NT2/D1 (cell line): ENCODE measurements around the gene ABCC6.
"Not testable (repeated sequence)": the region's sequence is repeated elsewhere in the genome, so short reads cannot be mapped to it uniquely, and the experiment has no call there.

Experiments used
- DNase-seq: peaks from one replicate; pipeline ENCODE4 v3.0.0-alpha.2; 2011; ENCODE audit warnings: low read depth, low spot score
- H3K27me3 ChIP-seq: 2 replicates; pipeline ENCODE4 v1.6.0; 2011; ENCODE audit warnings: mild to moderate bottlenecking; ENCODE audit not compliant: insufficient read length, insufficient read depth
- H3K36me3 ChIP-seq: 2 replicates; pipeline ENCODE4 v1.6.1; 2011; ENCODE audit warnings: mild to moderate bottlenecking, low read length, mixed read lengths; ENCODE audit not compliant: insufficient read depth, insufficient read length
- H3K4me1 ChIP-seq: 2 replicates; pipeline ENCODE4 v1.5.1; 2011; ENCODE audit not compliant: insufficient read depth, insufficient read length
- H3K4me3 ChIP-seq: 2 replicates; pipeline ENCODE4 v1.5.1; 2011; ENCODE audit warnings: low read depth; ENCODE audit not compliant: insufficient read length
- H3K9ac ChIP-seq: 2 replicates; pipeline ENCODE4 v1.6.0; 2011; ENCODE audit warnings: low read depth; ENCODE audit not compliant: insufficient read length
- H3K9me3 ChIP-seq: 2 replicates; pipeline ENCODE4 v1.5.1; 2011; ENCODE audit warnings: mild to moderate bottlenecking, low read length; ENCODE audit not compliant: insufficient read depth

The ABCC6 gene

DNA sequence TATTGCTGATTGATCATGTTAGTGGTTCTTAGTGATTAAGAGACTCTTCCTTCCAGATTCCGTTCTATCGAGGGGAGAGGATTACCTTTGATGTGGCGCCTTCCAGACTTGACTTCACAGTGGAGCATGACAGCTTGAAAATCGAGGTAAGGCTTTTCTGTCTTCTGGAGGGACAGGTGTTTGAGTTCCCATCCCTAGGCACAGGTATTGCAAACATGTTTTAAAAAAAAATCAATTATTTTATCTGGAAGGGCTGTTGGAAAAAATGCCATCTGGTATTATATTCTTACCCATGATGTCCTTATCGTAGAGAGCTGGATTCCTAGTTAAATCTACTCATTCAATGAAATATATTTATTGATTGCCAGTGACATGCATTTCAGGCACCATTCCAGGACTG lies 29.1 kb upstream of the ABCC6 start:
- H3K36me3 ChIP-seq, H3K9ac ChIP-seq, H3K4me3 ChIP-seq: not testable (repeated sequence)

DNA sequence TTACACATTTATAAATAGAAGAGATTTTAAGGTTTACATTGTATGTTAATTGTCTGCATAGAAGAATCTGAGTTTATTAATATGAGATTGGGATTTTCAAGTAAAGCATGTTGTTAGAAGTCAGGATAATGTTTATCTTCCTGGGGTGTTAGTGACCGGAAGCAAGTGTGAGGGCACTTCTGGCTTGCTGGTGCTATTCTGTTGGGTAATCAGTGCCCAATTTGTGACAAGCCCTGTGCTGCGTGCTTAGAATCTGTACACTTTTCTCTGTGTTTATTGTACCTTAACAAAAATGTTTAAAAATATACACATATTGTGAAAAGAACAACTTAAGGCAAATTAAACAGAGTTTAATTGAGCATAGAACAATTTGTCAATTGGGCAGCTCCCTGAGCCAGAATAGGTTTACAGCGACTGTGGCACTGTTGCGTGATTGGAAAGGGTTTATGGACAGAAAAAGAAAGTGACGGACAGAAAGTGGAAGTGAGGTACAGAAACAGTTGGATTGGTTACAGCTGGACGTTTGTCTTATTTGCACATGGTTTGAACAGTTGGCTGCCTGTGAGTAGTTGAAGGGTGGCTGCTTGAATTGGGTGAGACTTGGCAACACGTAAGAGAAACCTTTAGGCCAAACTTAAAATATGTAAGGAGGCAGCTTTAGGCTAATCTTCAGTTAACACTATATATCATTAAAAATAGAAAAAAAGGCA lies 26.5 kb upstream of the ABCC6 start:
- not testable (repeated sequence) for H3K4me1 ChIP-seq, H3K9ac ChIP-seq, H3K4me3 ChIP-seq, H3K27me3 ChIP-seq, DNase-seq, H3K9me3 ChIP-seq, H3K36me3 ChIP-seq

More for the DNA sequence above, 29.1 kb upstream of the ABCC6 start:
- H3K9me3 ChIP-seq, DNase-seq, H3K4me1 ChIP-seq, H3K27me3 ChIP-seq: not testable (repeated sequence)

DNA sequence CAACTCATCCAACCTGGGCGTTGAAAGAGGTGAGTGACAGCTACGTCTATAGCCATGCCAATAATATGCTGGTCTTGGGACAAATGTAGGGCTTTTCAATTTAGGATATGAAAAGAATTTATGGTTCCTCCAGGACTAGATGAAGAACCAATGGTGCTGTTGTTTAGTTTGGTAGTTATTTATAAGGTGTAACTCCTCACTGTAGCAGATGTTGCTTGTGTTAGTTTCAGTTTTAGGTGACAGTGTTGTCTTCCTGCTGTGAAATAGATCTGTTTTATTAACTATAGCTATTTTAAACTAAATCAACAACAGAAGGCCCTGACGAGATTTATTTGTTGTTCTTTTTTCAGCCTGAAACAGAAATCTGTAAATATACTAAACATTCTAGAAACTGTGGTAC lies 24.1 kb upstream of the ABCC6 start:
- H3K4me1 ChIP-seq, H3K9ac ChIP-seq, DNase-seq, H3K36me3 ChIP-seq, H3K9me3 ChIP-seq, H3K27me3 ChIP-seq, H3K4me3 ChIP-seq: not testable (repeated sequence)

DNA sequence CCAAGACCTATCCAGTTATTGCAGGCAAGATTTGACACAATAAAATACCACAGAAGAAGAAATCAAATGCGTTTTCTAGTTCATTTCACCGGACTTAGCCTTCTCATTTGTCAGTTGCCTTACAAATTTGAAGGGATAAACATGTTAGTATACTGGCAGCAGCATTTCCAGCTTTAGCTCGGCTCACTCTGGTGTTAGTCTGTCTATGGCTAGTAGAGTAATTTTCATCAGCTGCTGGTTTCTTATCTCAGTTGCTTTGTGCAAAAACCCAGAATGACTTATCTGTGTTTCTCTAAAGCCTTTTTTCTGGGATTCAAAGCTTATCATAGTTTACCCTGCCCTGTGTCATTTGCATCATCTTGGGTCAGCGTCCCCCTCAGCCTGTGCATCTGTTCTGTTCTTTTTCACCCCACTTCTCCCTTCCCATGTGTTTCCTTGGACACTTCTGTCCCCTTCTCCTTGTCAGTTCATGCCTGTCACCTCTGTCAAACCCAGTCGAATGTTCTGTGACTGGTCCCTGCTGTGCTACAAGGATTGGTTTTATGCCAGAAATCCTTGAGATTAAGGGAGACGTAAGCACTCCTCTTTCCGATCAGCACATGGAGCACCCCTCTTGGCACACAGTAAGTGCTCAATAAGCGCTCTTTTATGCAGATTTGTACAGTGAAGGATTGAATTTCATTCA lies 23.4 kb upstream of the ABCC6 start:
- not testable (repeated sequence) for H3K27me3 ChIP-seq, H3K9ac ChIP-seq, H3K4me3 ChIP-seq, DNase-seq, H3K36me3 ChIP-seq, H3K9me3 ChIP-seq, H3K4me1 ChIP-seq

DNA sequence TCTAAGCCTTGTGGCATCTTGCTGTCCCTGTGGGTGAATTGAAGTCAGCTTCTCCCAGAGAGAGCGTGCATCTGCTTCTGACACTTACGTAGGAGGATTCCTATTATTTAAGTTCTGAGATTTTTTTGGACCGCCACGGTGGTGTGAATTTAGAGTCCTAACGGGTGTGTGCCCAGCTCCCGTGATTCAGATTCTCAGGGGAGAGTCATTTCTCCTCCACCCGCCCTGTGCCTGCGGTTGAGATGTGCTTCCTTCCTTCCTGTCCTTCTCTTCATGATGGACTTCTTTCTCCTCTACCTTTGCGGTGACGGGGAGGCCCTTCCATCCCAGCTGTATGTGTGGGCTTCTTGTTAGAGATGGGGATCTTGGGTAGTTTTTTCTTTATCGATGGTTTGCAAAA lies 20.6 kb upstream of the ABCC6 start:
- not testable (repeated sequence) for DNase-seq, H3K9ac ChIP-seq, H3K36me3 ChIP-seq, H3K9me3 ChIP-seq, H3K4me3 ChIP-seq, H3K27me3 ChIP-seq, H3K4me1 ChIP-seq

DNA sequence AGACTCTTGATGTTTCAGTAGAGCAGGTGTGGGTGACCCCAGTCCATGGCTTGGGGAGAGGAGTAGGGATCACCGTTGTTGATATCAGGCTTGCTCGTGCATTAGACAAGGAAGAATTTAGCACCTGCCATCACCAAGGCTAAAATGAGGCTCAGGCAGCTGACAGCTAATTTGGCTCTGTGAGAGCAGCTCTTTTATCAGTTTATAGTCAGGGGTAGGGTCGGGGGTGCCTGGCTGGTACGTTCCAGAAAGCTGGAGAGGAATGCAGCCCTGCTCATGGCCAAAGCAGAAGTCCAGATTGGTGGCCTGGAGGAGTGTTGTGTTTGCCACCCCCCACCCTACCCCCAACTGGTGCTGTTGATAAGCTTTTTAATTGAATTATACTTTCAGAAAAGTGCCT lies 17.4 kb upstream of the ABCC6 start:
- not testable (repeated sequence) for H3K36me3 ChIP-seq, DNase-seq, H3K9ac ChIP-seq, H3K27me3 ChIP-seq, H3K4me3 ChIP-seq, H3K4me1 ChIP-seq, H3K9me3 ChIP-seq

DNA sequence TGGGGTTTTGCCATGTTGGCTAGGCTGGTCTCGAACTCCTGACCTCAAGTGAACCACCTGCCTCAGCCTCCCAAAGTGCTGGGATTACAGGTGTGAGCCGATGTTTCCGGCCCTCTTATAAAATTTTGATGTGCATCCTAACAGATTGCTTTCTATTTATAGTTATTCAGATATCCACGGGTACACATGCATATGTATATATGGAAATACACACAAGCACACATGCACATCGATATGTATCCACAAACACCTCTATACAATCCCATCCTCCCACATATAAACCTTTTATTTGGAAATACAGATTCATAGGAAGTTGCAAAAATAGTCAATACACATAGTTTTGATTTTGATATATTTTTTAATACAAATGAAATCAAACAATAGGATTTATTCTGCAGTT lies 14.4 kb upstream of the ABCC6 start:
- DNase-seq = not testable (repeated sequence)

DNA sequence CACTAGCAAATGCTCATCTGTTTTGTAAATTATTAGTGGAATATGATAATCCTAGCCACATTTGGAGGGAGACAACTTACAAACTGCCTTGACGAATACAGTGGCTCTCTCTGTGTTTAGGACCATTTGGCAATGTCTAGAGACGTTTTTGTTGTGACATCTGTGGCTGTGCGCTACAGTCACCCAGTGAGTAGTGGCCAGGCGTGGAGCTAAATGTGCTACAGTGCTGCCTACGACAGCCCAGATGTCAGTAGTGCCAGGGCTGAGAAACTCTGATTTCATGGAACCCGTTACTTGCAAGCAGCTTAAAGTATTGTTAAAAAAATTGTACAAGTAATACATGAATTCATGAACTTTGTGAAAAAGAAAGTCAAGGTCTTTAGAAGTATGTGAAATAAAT lies 13.8 kb upstream of the ABCC6 start:
- not testable (repeated sequence) for H3K9ac ChIP-seq, H3K4me3 ChIP-seq, DNase-seq, H3K27me3 ChIP-seq, H3K9me3 ChIP-seq, H3K4me1 ChIP-seq, H3K36me3 ChIP-seq

More for the DNA sequence above, 14.4 kb upstream of the ABCC6 start:
- H3K36me3 ChIP-seq, H3K27me3 ChIP-seq, H3K4me1 ChIP-seq, H3K4me3 ChIP-seq, H3K9ac ChIP-seq, H3K9me3 ChIP-seq: not testable (repeated sequence)

DNA sequence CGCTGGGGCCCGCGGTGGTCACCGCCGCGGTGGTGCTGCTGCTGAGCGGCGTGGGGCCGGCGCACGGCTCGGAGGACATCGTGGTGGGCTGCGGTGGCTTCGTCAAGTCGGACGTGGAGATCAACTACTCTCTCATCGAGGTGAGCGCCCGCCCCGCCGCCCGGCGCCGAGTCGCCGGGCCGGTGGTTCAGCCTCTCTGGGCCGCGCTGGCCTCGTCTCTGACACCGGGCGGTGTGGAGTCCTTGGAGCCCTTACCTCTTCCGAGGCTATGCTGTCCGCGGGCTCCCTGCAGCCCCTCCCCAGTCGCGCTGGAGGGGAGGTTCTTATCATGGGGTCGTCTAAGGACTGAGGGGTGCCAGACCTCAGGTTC lies 9.4 kb upstream of the ABCC6 start:
- H3K4me3 ChIP-seq = not testable (repeated sequence)

DNA sequence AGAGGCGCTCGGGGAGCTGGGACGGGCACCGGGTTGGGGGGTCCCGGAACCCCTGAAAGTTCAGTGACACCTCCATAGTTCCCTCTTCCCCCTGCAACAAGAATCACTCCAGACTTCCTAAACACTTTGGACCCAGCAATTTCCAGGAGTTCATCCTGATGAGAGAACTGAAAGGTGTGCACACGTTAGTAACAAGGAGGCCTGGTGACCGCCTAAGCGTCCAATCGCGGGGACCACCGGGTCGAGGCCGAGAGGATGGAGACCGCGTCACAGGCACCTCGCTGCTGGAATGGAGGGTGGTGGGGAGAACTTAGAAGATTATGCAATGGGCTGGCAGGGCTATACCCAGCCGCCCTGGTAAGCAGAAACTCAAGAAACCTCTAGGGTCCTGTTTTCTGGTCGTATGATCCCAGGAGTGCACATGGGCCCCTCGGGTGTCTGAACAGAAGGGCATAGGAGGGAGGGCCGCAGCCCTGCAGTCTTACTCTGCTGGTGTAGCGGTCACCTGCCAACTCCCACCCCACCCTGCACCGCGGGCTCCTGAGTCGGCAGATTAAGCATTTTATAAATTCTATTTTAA lies 458 bp upstream of the ABCC6 start:
- not testable (repeated sequence) for H3K9ac ChIP-seq, DNase-seq, H3K27me3 ChIP-seq, H3K9me3 ChIP-seq, H3K4me1 ChIP-seq, H3K36me3 ChIP-seq, H3K4me3 ChIP-seq

More for the DNA sequence above, 9.4 kb upstream of the ABCC6 start:
- H3K36me3 ChIP-seq, DNase-seq, H3K4me1 ChIP-seq, H3K9ac ChIP-seq, H3K27me3 ChIP-seq, H3K9me3 ChIP-seq: not testable (repeated sequence)

DNA sequence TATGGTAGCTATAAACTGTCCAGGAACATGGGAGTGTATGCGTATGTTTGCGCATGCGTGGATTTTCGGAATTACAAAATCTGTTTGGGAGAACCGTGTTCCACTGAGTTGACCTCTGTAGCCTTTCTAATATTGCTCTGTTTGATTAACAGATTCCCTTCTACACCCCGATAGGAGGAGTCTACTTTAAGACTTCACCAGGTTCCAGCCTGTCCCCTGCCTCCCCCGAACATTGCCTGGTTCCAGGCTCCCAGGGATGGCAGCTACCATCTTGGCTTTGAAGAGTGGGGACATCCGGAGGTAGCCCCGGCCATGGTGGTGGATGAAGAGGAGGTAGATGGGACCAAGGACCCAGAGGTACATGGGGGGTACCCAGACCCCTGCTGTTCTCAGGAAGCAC lies 1.9 kb downstream of the ABCC6 start:
- not testable (repeated sequence) for DNase-seq

DNA sequence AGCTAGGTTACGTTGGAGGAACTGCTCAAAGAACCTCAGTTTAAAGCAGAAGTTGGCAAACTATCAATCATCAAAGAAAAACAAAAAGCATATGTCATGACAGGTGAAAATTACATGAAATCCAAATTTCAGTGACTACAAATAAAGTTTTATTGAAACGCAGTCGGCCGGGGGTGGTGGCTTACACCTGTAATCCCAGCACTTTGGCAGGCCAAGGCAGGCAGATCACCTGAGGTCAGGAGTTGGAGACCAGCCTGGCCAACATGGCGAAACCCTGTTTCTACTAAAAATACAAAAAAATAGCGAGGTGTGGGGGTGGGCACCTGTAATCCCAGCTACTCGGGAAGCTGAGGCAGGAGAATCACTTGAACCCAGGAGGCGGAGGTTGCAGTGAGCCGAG lies 2.8 kb downstream of the ABCC6 start:
- H3K4me3 ChIP-seq, H3K27me3 ChIP-seq, H3K36me3 ChIP-seq, DNase-seq, H3K9ac ChIP-seq, H3K4me1 ChIP-seq, H3K9me3 ChIP-seq: not testable (repeated sequence)

More for the DNA sequence above, 1.9 kb downstream of the ABCC6 start:
- H3K27me3 ChIP-seq, H3K36me3 ChIP-seq, H3K4me1 ChIP-seq, H3K9ac ChIP-seq, H3K9me3 ChIP-seq, H3K4me3 ChIP-seq: not testable (repeated sequence)
